Left lung (tissue), 10 donors: ENCODE measurements around the gene YARS1. TPM values are rescaled to one million over a fixed set of nuclear protein-coding genes. Genes with fewer than 3 reads are reported as not detected.

Experiments
- ATAC-seq: fragments of 200-7000 bp; cut with Tn5 transposase; one replicate; pipeline ENCODE4 v1.9.1; 2020; ENCODE audit warnings: moderate library complexity
- DNase-seq, 4 donors: peaks; one replicate each; pipeline ENCODE4 v3.0.0-alpha.2; 2013 to 2020
- H3K27ac ChIP-seq, 2 donors: fragments of 200-600 bp; sonication (generic) in 1 of 2; one replicate each; pipeline versions ENCODE4 v1.5.0 to v1.8.0; 2020 to 2021
- H3K27me3 ChIP-seq, 2 donors: fragments of 200-600 bp; sonication (generic) in 1 of 2; one replicate each; pipeline versions ENCODE4 v1.5.0 to v1.8.0; 2020 to 2021
- H3K36me3 ChIP-seq, 2 donors: fragments of 200-600 bp; sonication (generic) in 1 of 2; one replicate each; pipeline versions ENCODE4 v1.5.0 to v1.8.0; 2020 to 2021
- H3K4me1 ChIP-seq, 2 donors: fragments of 200-600 bp; one replicate each; pipeline ENCODE4 v1.8.0; 2021
- H3K4me3 ChIP-seq, 2 donors: fragments of 200-600 bp; sonication (generic) in 1 of 2; one replicate each; pipeline versions ENCODE4 v1.5.0 to v1.8.0; 2020 to 2021; ENCODE audit warnings: mild to moderate bottlenecking in 1 of 2
- H3K9me3 ChIP-seq, 2 donors: fragments of 200-600 bp; sonication (generic) in 1 of 2; one replicate each; pipeline versions ENCODE4 v1.5.0 to v1.8.0; 2020 to 2021
- intact Hi-C, 2 donors: fragments of 100-400 bp; cut with DNase I; formaldehyde crosslinking; loops; one replicate each; pipeline versions ENCODE4 v1.11.2 to v1.14.2; 2022
- polyA plus RNA-seq, 6 donors: library from polyadenylated mRNA; unstranded; fragments of 120-200 nt; gene quantifications; one replicate each; pipeline ENCODE4 v1.2.1, GENCODE V29; 2013; ENCODE audit not compliant: insufficient read length in 6 of 6
- total RNA-seq, 2 donors: library from RNA; stranded (reverse); fragmentation: NEBNext Ultra II Directional; extraction: Animal tissue kit (Norgen Biotek cat#: 25700); gene quantifications; one replicate each; pipeline ENCODE4 v1.2.1, GENCODE V29; 2021
- TF ChIP-seq, protein P1 (sequence below), 2 donors: fragments of 200-600 bp; sonication (generic) in 1 of 2; IDR thresholded peaks; one replicate each; pipeline versions ENCODE4 v1.5.0 to v1.8.0; 2021; ENCODE audit warnings: antibody characterized with exemption in 2 of 2
- donor health status: DM: no; HTN: yes; CAD: no.
- donor health status: DM: no; HTN: no; CAD: no.

The YARS1 gene
- total and polyA plus RNA-seq, 8 donors, result 68.8 to 126 (median 78.0) TPM

DNA sequence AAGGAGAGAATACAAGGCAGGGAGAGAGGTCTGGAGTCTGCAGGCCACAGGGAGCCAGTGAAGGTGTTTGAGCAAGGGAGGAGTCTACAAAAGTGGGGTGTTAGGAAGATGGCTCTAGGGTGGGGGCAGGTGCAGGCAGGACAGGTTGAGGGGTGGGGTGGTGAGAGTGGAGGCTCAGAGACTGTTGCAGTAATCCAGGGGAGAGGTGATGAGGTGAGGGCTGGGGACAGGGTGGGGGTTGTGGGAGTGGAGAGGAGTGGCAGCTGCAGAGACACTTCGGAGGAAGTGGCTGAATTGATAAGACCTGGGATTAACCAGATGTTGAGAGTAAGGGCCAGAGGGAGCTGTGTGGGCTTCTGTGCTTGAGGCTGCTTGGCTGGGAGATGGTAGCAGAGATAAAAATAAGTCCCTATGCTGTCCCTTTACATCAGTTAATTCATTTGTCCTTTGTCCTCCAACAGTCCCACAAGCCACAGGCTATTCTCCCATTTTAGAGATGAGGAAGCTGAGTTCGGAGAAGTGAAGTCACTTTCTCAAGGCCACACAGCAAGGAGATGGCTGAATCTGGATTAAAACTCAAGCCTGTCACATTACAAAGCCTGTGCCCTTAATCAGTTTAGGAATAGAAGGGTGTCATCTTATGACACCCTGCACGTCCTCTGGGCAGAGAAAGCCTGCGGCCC, 59.8 kb downstream of the YARS1 start:
- ATAC-seq (no peak), DNase-seq (no peak)
- Histone ChIP-seq H3K4me3 (no peak overlapping the region), H3K27ac (peak overlapping the region in 1 of 2 donors; percentile 33), H3K4me1 (peaks cover 17 to 55% of the 10 kb centered on the region in 2 donors), H3K9me3 (no peaks in the 10 kb centered on the region), H3K27me3 (peaks cover 0 to 24% of the 10 kb centered on the region in 2 donors), H3K36me3 (no peaks in the 10 kb centered on the region)
- intact Hi-C loops, result no loop called here
- TF ChIP-seq, protein P1, sequence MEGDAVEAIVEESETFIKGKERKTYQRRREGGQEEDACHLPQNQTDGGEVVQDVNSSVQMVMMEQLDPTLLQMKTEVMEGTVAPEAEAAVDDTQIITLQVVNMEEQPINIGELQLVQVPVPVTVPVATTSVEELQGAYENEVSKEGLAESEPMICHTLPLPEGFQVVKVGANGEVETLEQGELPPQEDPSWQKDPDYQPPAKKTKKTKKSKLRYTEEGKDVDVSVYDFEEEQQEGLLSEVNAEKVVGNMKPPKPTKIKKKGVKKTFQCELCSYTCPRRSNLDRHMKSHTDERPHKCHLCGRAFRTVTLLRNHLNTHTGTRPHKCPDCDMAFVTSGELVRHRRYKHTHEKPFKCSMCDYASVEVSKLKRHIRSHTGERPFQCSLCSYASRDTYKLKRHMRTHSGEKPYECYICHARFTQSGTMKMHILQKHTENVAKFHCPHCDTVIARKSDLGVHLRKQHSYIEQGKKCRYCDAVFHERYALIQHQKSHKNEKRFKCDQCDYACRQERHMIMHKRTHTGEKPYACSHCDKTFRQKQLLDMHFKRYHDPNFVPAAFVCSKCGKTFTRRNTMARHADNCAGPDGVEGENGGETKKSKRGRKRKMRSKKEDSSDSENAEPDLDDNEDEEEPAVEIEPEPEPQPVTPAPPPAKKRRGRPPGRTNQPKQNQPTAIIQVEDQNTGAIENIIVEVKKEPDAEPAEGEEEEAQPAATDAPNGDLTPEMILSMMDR (IDR thresholded peaks at IDR 0.05), result no peak

DNA sequence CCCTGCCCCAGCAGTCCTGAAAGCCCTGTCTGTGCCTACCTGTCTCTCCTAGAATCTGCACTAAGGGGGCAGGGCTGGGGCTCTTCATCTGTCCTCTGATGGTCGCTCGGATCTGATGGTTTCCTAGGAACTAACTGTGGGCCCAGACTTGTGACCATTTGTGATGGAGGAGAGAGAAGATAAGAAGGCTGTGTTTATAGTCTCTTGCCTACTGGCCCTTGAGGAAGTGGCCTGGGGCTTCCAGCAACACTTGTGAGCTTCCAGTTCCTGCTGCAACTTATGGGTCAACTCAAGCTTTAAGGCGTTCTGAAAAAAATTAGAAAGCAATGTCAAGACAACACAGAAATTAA, 61.4 kb downstream of the YARS1 start:
- peak in 1 of 4 donors; percentile 2 for DNase-seq
- Histone ChIP-seq H3K9me3 (no peaks in the 10 kb centered on the region), H3K36me3 (no peaks in the 10 kb centered on the region), H3K27me3 (peaks cover 0 to 24% of the 10 kb centered on the region in 2 donors), H3K4me3 (no peak overlapping the region), H3K27ac (peak overlapping the region; percentile 18 to 60), H3K4me1 (peaks cover 9 to 39% of the 10 kb centered on the region in 2 donors)
- intact Hi-C loops, result no loop called here
- TF ChIP-seq, protein P1 (IDR thresholded peaks at IDR 0.05), result no peak
- ATAC-seq, result no peak

DNA sequence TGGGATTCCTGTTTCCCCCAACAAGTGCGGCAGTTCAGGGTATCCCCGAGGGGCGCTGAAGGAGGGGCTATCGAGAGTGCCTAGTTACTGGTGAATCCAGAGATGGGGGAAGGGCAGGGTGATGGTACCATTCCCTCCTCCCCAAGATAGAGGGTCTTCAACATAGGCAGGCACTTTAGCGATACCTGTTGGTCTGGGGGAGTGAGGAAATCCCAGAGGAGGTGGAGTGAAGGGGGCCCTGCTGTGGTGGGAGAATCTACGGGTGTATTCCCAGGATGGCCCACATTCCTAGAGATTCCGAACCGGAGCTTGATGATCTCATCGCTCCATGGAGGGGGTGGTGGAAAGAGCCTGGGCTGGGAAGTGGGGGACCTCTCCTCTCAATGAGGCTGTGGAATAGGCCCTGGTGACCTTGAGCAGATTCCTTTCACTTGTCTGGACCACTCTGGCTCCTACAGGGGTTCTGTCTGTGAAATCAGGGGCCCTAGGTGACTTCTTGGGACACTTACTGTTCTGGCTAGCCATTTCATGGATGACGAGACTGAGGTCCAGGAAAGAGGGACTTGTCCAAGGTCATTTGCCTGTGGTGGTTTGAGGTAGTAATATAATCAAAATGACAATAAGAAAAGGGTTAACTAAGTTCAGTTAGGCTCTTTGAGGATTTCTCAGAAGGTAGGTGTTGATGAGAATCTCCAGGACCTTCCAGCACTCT, 61.9 kb downstream of the YARS1 start:
- intact Hi-C loops, result no loop called here
- H3K27ac ChIP-seq, result peak overlapping the region; percentile 18 to 60
- DNase-seq, result no peak
- peaks cover 9 to 37% of the 10 kb centered on the region in 2 donors for H3K4me1 ChIP-seq
- H3K27me3 ChIP-seq, result peaks cover 0 to 24% of the 10 kb centered on the region in 2 donors
- no peaks in the 10 kb centered on the region for H3K36me3 ChIP-seq
- TF ChIP-seq, protein P1 (IDR thresholded peaks at IDR 0.05), result no peak
- H3K9me3 ChIP-seq, result no peaks in the 10 kb centered on the region
- no peak for ATAC-seq
- H3K4me3 ChIP-seq, result peak overlapping the region; percentile 48 to 55

DNA sequence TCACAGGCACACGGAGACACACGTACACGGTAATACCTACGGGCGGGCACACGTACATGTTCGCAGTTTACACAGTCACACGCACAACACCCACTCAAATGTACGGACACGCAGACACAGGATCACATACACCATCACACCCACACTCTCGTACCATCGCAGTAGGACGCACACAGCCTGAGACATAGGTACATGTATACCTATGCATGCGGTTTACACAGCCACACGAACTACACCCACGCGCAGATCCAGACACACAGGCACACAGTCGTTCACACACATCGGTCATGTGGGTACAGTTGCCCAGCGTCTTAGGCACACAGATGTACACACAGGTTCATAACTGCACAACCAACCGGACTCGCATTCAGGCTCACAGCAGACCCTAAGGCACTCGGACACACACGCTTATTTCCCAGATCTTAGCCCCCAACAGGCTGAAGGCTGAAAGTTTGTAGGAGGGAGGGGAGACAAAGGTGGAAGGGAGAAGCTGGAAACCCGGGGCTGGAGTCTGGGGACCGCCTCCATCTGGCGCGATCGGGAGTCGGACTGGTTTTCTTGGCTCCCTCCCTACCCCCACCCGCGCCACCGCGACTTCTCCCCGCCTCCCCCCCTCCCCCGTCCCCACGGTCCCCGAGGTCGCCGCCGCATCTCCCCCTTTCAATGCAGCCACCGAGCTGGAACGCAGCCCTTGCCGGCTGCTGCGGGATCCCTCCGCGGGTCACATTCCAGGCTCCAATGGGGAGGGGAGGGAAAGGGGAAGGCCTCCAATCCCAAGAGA, 62.7 kb downstream of the YARS1 start:
- Histone ChIP-seq H3K36me3 (no peaks in the 10 kb centered on the region), H3K4me3 (peak overlapping the region; percentile 48 to 55), H3K27ac (peak overlapping the region; percentile 45 to 60), H3K27me3 (peaks cover 0 to 24% of the 10 kb centered on the region in 2 donors), H3K9me3 (no peaks in the 10 kb centered on the region), H3K4me1 (peaks cover 9 to 35% of the 10 kb centered on the region in 2 donors)
- TF ChIP-seq, protein P1 (IDR thresholded peaks at IDR 0.05), result no peak
- peak; percentile 17 for ATAC-seq
- intact Hi-C loops, result no loop called here
- peak in 2 of 4 donors; percentile 50 to 79 for DNase-seq
